K562 (cell line): ENCODE data around the gene CD3D.

Experiments used
- CCAR2 ChIP-seq: fragments of 200-400 bp; formaldehyde crosslinking; IDR thresholded peaks from 2 replicates; pipeline ENCODE4 v1.6.1; 2017; ENCODE audit warnings: mild to moderate bottlenecking, low read depth, low read length
- CTCF ChIP-seq, 3 experiments: IDR thresholded peaks in 2 of 3; conservative IDR thresholded peaks in 1 of 3; 2 replicates each; pipeline ENCODE4 v1.5.1; 2011 to 2012; ENCODE audit warnings: low read length in 3 of 3, mild to moderate bottlenecking in 3 of 3, control low read depth in 2 of 3, improper control_type of control experiment in 1 of 3, inconsistent platforms in 1 of 3, low read depth in 1 of 3, mixed read lengths in 1 of 3, moderate library complexity in 1 of 3; ENCODE audit not compliant: insufficient read depth in 2 of 3
- IRF2 ChIP-seq: sonication (generic); formaldehyde crosslinking; IDR thresholded peaks from 2 replicates; pipeline ENCODE4 v1.8.1; 2022; ENCODE audit warnings: mild to moderate bottlenecking, missing genetic modification reagents
- JUN ChIP-seq, 2 experiments: sonication (generic) in 1 of 2; formaldehyde crosslinking in 1 of 2; IDR thresholded peaks; 2 replicates each; pipeline versions ENCODE4 v1.6.1 to v1.8.0; 2012 to 2022; ENCODE audit warnings: borderline replicate concordance in 2 of 2, mild to moderate bottlenecking in 2 of 2, improper control_type of control experiment in 1 of 2, low read depth in 1 of 2, low read length in 1 of 2, missing genetic modification reagents in 1 of 2
- MAFF ChIP-seq: IDR thresholded peaks from 2 replicates; pipeline ENCODE4 v1.6.1; 2012; ENCODE audit warnings: low read length, improper control_type of control experiment
- MED1 ChIP-seq: sonication (generic); formaldehyde crosslinking; IDR thresholded peaks from 2 replicates; pipeline ENCODE4 v1.8.1; 2023; ENCODE audit warnings: missing genetic modification reagents, borderline replicate concordance
- MYNN ChIP-seq, 2 experiments: sonication (generic); formaldehyde crosslinking in 1 of 2; IDR thresholded peaks; 2 replicates each; pipeline versions ENCODE4 v1.5.0 to v1.6.1; 2016 to 2020; ENCODE audit warnings: antibody characterized with exemption in 1 of 2, missing genetic modification reagents in 1 of 2
- NONO ChIP-seq, 2 experiments: fragments of 200-400 bp in 1 of 2; fragments of 450-650 bp in 1 of 2; formaldehyde crosslinking in 1 of 2; IDR thresholded peaks; 2 replicates each; pipeline ENCODE4 v1.6.1; 2017; ENCODE audit warnings: low read depth in 2 of 2, mild to moderate bottlenecking in 2 of 2, moderate library complexity in 2 of 2, low read length in 1 of 2
- POLR2AphosphoS5 ChIP-seq: IDR thresholded peaks from 2 replicates; pipeline ENCODE4 v1.6.1; 2011; ENCODE audit warnings: mild to moderate bottlenecking, low read depth, low read length, moderate library complexity; ENCODE audit not compliant: control insufficient read depth, insufficient read depth
- SETDB1 ChIP-seq: IDR thresholded peaks from one replicate; pipeline ENCODE4 v1.6.1; 2012; ENCODE audit warnings: low read length, control low read depth, inconsistent platforms
- SOX6 ChIP-seq: fragments of 450-650 bp; IDR thresholded peaks from 2 replicates; pipeline ENCODE4 v1.6.1; 2014; ENCODE audit warnings: mild to moderate bottlenecking
- SP2 ChIP-seq: IDR thresholded peaks from 2 replicates; pipeline ENCODE4 v1.6.1; 2011; ENCODE audit warnings: mild to moderate bottlenecking, low read depth, low read length, moderate library complexity; ENCODE audit not compliant: poor library complexity, severe bottlenecking; ENCODE audit errors: extremely low read depth
- ZBTB2 ChIP-seq: fragments of 450-650 bp; IDR thresholded peaks from 2 replicates; pipeline ENCODE4 v1.6.1; 2016; ENCODE audit warnings: antibody characterized with exemption
- ZBTB40 ChIP-seq, 2 experiments: fragments of 450-650 bp in 1 of 2; sonication (generic) in 1 of 2; formaldehyde crosslinking in 1 of 2; IDR thresholded peaks; 2 replicates each; pipeline versions ENCODE4 v1.7.1 to v1.9.0; 2016 to 2022; ENCODE audit warnings: inconsistent platforms in 1 of 2, mild to moderate bottlenecking in 1 of 2, missing genetic modification reagents in 1 of 2

- TF ChIP-seq CTCF (IDR thresholded peaks at IDR 0.05 in 2 of 3, conservative IDR thresholded peaks at IDR 0.05 in 1 of 3; ENCODE audit: insufficient read depth in 2 of 3, low read depth in 1 of 3, low read length in 3 of 3) (no peak), SOX6 (no peak), SETDB1 (no peak), ZBTB2 (no peak), IRF2 (no peak), NONO (IDR thresholded peaks at IDR 0.05; ENCODE audit: low read depth in 2 of 2, low read length in 1 of 2) (no peak), MAFF (no peak), JUN (IDR thresholded peaks at IDR 0.05; ENCODE audit: borderline replicate concordance, low read depth, low read length) (no peak), JUN (CRISPR knock-in tag; IDR thresholded peaks at IDR 0.05; ENCODE audit: borderline replicate concordance) (no peak), MYNN (IDR thresholded peaks at IDR 0.05) (no peak), MYNN (CRISPR knock-in tag; IDR thresholded peaks at IDR 0.05) (no peak), ZBTB40 (IDR thresholded peaks at IDR 0.05) (no peak), ZBTB40 (CRISPR knock-in tag; IDR thresholded peaks at IDR 0.05) (no peak), SP2 (no peak), POLR2AphosphoS5 (no peak), MED1 (CRISPR knock-in tag) (no peak), CCAR2 (no peak)
Measured at GRCh38 chr11:118334745-118335144, 7.8 kb downstream of the CD3D start.
